NT2/D1 (cell line): Measurements from ENCODE around the gene EXD2.

Source experiments
- DNase-seq: peaks from one replicate; pipeline ENCODE4 v3.0.0-alpha.2; 2011; ENCODE audit warnings: low read depth, low spot score
- H3K27me3 ChIP-seq: 2 replicates; pipeline ENCODE4 v1.6.0; 2011; ENCODE audit warnings: mild to moderate bottlenecking; ENCODE audit not compliant: insufficient read length, insufficient read depth
- H3K36me3 ChIP-seq: 2 replicates; pipeline ENCODE4 v1.6.1; 2011; ENCODE audit warnings: mild to moderate bottlenecking, low read length, mixed read lengths; ENCODE audit not compliant: insufficient read depth, insufficient read length
- H3K4me1 ChIP-seq: 2 replicates; pipeline ENCODE4 v1.5.1; 2011; ENCODE audit not compliant: insufficient read depth, insufficient read length
- H3K4me3 ChIP-seq: 2 replicates; pipeline ENCODE4 v1.5.1; 2011; ENCODE audit warnings: low read depth; ENCODE audit not compliant: insufficient read length
- H3K9ac ChIP-seq: 2 replicates; pipeline ENCODE4 v1.6.0; 2011; ENCODE audit warnings: low read depth; ENCODE audit not compliant: insufficient read length
- H3K9me3 ChIP-seq: 2 replicates; pipeline ENCODE4 v1.5.1; 2011; ENCODE audit warnings: mild to moderate bottlenecking, low read length; ENCODE audit not compliant: insufficient read depth
- SUZ12 ChIP-seq: IDR thresholded peaks from 2 replicates; pipeline ENCODE4 v1.6.1; 2011; ENCODE audit not compliant: insufficient read length, insufficient read depth; ENCODE audit errors: extremely low read depth
- YY1 ChIP-seq: IDR thresholded peaks from 2 replicates; pipeline ENCODE4 v1.6.1; 2011; ENCODE audit not compliant: insufficient read length, insufficient read depth
- ZNF274 ChIP-seq: IDR thresholded peaks from 2 replicates; pipeline ENCODE4 v1.6.1; 2011; ENCODE audit warnings: mild to moderate bottlenecking, low read depth, low read length

Gene EXD2

DNA sequence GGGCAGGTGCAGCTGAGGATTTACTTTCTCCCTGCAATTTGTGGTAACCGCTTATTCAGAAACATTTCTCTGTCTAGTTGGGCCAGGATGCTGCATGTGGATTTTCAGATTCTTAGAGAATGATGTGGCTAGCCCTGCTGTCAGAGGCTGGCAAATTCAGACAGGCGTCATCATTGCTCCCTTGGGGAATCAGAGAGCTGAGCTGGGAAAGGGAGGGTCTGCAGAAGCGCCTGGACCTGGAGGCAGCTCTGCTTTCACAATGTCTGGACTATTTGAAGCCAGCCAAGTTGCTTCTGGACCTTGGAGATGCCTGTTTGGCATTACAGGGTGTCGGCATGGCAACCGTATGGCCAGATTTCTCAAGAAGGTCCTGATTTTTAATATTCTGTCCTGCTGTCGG, 72.1 kb downstream of the EXD2 start:
- no peak for DNase-seq
- H3K27me3 ChIP-seq, result peaks cover 33% of the 10 kb centered on the region
- H3K4me1 ChIP-seq, result peaks cover 4% of the 10 kb centered on the region
- no peaks in the 10 kb centered on the region for H3K36me3 ChIP-seq
- H3K9ac ChIP-seq, result no peak overlapping the region
- no peak overlapping the region for H3K4me3 ChIP-seq
- no peak for TF ChIP-seq ZNF274
- TF ChIP-seq SUZ12, result no peak
- no peak for TF ChIP-seq YY1
- no peaks in the 10 kb centered on the region for H3K9me3 ChIP-seq

DNA sequence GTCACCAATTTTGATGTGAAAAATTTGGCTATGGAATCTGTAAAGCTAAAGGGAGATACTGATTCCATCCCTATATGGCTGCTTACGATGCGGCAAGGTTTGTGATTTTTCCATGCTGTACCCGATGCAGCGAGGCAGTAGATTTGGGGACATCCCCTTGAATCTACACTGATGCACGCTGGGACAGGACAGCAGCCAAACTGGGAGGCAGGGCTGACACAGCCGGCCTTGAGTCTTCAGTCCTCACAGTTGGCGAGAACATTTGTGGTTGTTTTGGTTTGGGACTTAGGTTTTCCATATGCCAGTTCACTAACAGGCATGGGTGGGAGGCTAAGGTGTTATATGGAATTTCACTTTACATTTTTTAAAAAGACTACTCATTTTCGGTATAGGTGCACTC, 72.5 kb downstream of the EXD2 start:
- Histone ChIP-seq H3K9me3 (no peaks in the 10 kb centered on the region), H3K4me3 (no peak overlapping the region), H3K4me1 (peaks cover 4% of the 10 kb centered on the region), H3K9ac (no peak overlapping the region), H3K36me3 (no peaks in the 10 kb centered on the region), H3K27me3 (peaks cover 29% of the 10 kb centered on the region)
- no peak for DNase-seq
- no peak for TF ChIP-seq YY1
- TF ChIP-seq SUZ12, result no peak
- TF ChIP-seq ZNF274, result no peak

DNA sequence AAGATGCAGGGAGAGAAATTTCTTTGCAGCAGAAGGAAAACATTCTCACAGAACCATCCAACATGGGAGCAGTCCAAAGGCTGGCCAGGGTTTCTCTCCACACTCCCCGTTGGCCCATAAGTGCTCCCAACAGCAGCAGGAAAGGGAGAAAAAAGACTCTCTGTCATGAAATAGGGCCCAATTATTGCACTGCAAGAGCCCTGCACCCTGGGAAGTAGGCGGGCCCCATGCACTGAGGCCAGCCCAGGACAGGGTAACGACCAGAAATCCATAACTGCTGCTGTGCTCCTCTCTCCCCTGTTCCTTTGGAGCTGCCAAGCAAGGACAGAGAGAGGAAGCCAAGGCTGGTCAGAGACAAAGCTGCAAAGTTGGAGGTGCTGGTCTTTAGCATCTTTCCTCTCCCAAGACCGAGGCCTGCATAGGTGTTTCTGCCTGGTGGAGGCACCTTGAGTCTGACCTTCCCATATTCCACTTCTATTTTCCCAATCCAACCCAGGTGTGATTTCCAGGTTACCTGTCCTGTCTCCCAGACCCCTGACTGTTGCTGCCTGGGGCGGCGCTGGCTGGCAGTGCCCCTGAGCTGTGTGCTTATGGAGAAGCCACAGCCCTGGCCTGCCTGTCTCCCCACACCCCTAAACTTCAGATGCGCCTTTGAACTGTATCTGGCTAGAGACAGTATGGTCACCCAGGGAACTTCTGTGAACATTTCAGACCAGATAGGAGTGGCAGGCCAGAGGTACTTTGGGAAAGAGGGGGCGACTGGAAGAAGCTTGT, 75.5 kb downstream of the EXD2 start:
- H3K36me3 ChIP-seq, result no peaks in the 10 kb centered on the region
- H3K27me3 ChIP-seq, result peaks cover 8% of the 10 kb centered on the region
- H3K9ac ChIP-seq, result no peak overlapping the region
- TF ChIP-seq YY1, result no peak
- TF ChIP-seq SUZ12, result no peak
- no peak for TF ChIP-seq ZNF274
- no peaks in the 10 kb centered on the region for H3K9me3 ChIP-seq
- H3K4me1 ChIP-seq, result peaks cover 4% of the 10 kb centered on the region
- H3K4me3 ChIP-seq, result no peak overlapping the region
- DNase-seq, result no peak

DNA sequence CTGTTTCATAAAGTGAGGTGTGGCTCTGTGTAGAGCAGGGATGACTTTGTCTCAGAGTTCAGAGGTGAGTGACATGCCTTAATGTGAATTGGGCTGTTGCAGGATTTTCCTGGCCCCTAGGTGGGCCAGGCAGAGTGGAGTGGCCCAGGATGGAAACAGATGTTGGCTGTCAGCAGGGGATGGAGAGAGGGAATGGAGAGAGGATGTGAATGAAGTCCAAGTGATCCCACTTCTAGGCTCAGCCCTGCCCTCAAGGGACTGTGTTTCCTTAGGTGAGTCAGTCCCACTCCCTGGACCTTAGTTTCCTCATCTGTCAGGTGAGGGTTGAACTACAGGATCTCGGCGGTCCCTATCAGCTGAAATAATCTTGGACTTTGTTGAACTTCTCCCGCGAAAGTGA, 76.2 kb downstream of the EXD2 start:
- Histone ChIP-seq H3K36me3 (no peaks in the 10 kb centered on the region), H3K9ac (no peak overlapping the region), H3K9me3 (no peaks in the 10 kb centered on the region), H3K4me1 (no peaks in the 10 kb centered on the region), H3K4me3 (no peak overlapping the region), H3K27me3 (peaks cover 2% of the 10 kb centered on the region)
- no peak for TF ChIP-seq YY1
- no peak for TF ChIP-seq SUZ12
- TF ChIP-seq ZNF274, result no peak
- no peak for DNase-seq

DNA sequence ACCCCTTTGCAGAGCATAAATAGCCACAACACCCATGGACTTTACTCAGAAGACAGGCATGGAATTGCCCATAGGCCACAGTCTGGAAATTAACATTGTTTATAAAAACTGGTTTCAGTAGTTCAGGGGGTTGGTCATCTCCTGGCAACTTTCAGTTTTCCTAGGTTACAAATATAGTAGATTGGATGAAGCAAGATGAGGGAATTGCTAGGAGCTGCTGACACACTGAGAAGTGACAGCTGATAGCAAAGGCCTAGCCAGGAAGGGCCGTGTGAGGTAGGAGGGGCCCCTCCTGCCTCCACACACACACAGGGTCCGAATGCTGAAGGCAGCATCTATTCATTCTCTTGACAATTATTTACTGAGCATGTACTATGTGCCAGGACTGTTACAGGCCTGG, 76.9 kb downstream of the EXD2 start:
- Histone ChIP-seq H3K4me3 (no peak overlapping the region), H3K4me1 (no peaks in the 10 kb centered on the region), H3K9ac (no peak overlapping the region), H3K36me3 (no peaks in the 10 kb centered on the region), H3K9me3 (no peaks in the 10 kb centered on the region), H3K27me3 (no peaks in the 10 kb centered on the region)
- no peak for TF ChIP-seq YY1
- TF ChIP-seq ZNF274, result no peak
- no peak for TF ChIP-seq SUZ12
- no peak for DNase-seq

DNA sequence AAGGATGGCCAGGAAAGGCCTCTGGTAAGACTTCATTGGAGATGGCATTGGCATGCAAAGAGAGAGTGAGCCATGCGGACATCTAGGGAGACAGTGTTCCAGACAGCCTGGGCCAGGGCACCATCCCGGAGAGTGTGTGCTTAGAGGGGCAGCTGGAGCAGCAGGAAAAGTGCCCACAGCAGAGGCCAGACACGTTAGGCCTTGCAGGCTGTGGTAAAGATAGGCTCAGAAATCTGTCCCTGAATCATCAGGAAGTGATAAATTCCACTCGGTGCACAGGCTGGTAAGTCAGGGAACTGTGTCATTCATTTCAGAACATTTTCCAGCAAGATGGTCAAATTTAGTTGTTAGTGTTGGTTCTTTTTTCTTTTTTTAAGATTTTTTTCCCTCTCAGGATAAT, 77.5 kb downstream of the EXD2 start:
- TF ChIP-seq YY1 (no peak), SUZ12 (no peak), ZNF274 (no peak)
- DNase-seq, result no peak
- Histone ChIP-seq H3K27me3 (no peaks in the 10 kb centered on the region), H3K9me3 (no peaks in the 10 kb centered on the region), H3K4me3 (no peak overlapping the region), H3K9ac (no peak overlapping the region), H3K36me3 (no peaks in the 10 kb centered on the region), H3K4me1 (no peaks in the 10 kb centered on the region)

DNA sequence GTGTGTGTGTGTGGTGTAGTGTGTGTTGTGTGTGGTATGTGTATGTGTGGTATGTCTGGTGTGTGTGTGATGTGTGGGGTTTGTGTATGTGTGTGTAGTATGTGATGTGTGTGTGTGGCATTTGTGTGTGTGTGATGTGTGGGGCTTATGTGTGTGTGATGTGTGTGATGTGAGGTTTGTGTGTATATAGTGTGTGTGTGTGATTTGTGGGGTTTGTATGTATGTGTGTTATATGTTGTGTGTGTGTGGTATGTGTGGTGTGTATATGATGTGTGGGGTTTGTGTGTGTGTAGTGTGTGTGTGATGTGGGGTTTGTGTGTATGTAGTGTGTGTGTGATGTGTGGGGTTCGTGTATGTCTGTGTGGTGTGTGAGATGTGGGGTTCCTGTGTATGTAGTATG, 78.1 kb downstream of the EXD2 start:
- no peaks in the 10 kb centered on the region for H3K4me1 ChIP-seq
- H3K36me3 ChIP-seq, result no peaks in the 10 kb centered on the region
- H3K9me3 ChIP-seq, result no peaks in the 10 kb centered on the region
- H3K9ac ChIP-seq, result no peak overlapping the region
- no peak for DNase-seq
- no peak for TF ChIP-seq ZNF274
- TF ChIP-seq SUZ12, result no peak
- TF ChIP-seq YY1, result no peak
- no peak overlapping the region for H3K4me3 ChIP-seq
- no peaks in the 10 kb centered on the region for H3K27me3 ChIP-seq
